Epithelial cell of proximal tubule (primary cell): ENCODE data around the gene CYP11A1. TPM values are rescaled to one million over a fixed set of nuclear protein-coding genes. Genes with fewer than 3 reads are reported as not detected.

ENCODE experiments used
- DNase-seq: peaks from one replicate; pipeline ENCODE4 v3.0.0-alpha.2; 2011; ENCODE audit warnings: low read depth
- H3K4me3 ChIP-seq: 2 replicates; pipeline ENCODE4 v1.5.1; 2011; ENCODE audit warnings: low read depth, mild to moderate bottlenecking, low read length
- CTCF ChIP-seq: conservative IDR thresholded peaks from 2 replicates; pipeline ENCODE4 v1.5.1; 2012; ENCODE audit warnings: low read depth, mild to moderate bottlenecking, low read length
- total RNA-seq: library from RNA; depleted of rRNA; stranded (reverse); fragments of >200 nt; gene quantifications from 2 replicates; pipeline ENCODE4 v1.2.3, GENCODE V29; 2015

The CYP11A1 gene
- total RNA-seq, 1 donor from 2014 or later = 2.6 TPM

GRCh38 chr15:74412159-74412558 lies 44.7 kb upstream of the CYP11A1 start:
- no peak overlapping the region for H3K4me3 ChIP-seq
- no peak for TF ChIP-seq CTCF
- DNase-seq = no peak

GRCh38 chr15:74411686-74412085 lies 44.2 kb upstream of the CYP11A1 start:
- no peak for DNase-seq
- TF ChIP-seq CTCF = no peak
- H3K4me3 ChIP-seq = no peak overlapping the region

- no peak overlapping the region for H3K4me3 ChIP-seq
- DNase-seq = no peak
- no peak for TF ChIP-seq CTCF
These were observed 43.1 kb upstream of the CYP11A1 start for GRCh38 chr15:74410502-74410901.

GRCh38 chr15:74409225-74409624 lies 41.8 kb upstream of the CYP11A1 start:
- TF ChIP-seq CTCF = no peak
- no peak overlapping the region for H3K4me3 ChIP-seq
- DNase-seq = no peak

- no peak overlapping the region for H3K4me3 ChIP-seq
- no peak for TF ChIP-seq CTCF
- no peak for DNase-seq
These were observed 41.4 kb upstream of the CYP11A1 start for GRCh38 chr15:74408815-74409214.

GRCh38 chr15:74408385-74408784 lies 40.9 kb upstream of the CYP11A1 start:
- no peak overlapping the region for H3K4me3 ChIP-seq
- DNase-seq = no peak
- no peak for TF ChIP-seq CTCF

GRCh38 chr15:74406992-74407705 lies 39.7 kb upstream of the CYP11A1 start:
- no peak overlapping the region for H3K4me3 ChIP-seq
- peak; percentile 49 for DNase-seq
- no peak for TF ChIP-seq CTCF
